B cell (primary cell): ENCODE results near the gene POMP.

Experiments used
- EZH2 ChIP-seq: IDR thresholded peaks from 2 replicates; pipeline ENCODE4 v1.6.1; 2012; ENCODE audit warnings: borderline replicate concordance, low read depth, mild to moderate bottlenecking, moderate library complexity, low read length; ENCODE audit not compliant: insufficient read depth, poor library complexity, severe bottlenecking
- TF ChIP-seq, protein P1 (sequence below): fragments of 200-600 bp; IDR thresholded peaks from one replicate; pipeline ENCODE4 v1.8.0; 2022; ENCODE audit warnings: antibody characterized with exemption, mild to moderate bottlenecking

DNA sequence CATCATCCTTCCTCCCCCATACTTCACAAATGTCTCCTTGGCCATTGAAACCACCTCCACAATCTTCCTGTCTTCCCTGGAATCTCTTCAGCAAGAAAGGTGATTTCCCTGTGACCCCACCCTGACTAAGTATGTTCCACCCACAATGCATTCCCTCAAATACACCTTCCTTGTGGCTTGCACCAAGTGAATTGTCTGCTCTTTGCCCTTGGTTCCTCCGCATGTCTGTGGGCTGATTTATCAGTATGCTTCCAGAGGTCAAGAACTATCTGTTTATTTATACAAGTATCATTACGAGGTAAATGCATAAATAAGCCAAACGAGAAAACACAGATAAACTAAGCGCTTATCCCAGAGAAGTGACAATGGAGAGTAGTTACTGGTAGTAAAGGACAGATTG lies 45.4 kb upstream of the POMP start:
- TF ChIP-seq, protein P1, sequence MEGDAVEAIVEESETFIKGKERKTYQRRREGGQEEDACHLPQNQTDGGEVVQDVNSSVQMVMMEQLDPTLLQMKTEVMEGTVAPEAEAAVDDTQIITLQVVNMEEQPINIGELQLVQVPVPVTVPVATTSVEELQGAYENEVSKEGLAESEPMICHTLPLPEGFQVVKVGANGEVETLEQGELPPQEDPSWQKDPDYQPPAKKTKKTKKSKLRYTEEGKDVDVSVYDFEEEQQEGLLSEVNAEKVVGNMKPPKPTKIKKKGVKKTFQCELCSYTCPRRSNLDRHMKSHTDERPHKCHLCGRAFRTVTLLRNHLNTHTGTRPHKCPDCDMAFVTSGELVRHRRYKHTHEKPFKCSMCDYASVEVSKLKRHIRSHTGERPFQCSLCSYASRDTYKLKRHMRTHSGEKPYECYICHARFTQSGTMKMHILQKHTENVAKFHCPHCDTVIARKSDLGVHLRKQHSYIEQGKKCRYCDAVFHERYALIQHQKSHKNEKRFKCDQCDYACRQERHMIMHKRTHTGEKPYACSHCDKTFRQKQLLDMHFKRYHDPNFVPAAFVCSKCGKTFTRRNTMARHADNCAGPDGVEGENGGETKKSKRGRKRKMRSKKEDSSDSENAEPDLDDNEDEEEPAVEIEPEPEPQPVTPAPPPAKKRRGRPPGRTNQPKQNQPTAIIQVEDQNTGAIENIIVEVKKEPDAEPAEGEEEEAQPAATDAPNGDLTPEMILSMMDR = no peak
- TF ChIP-seq EZH2 = no peak
